GM10847 (cell line): ENCODE data around the gene CCDC50.

Experiments used
- POLR2A ChIP-seq: IDR thresholded peaks from 2 replicates; pipeline ENCODE4 v1.6.1; 2011; ENCODE audit not compliant: insufficient read length; ENCODE audit errors: extremely low read depth

CCDC50 gene

GRCh38 chr3:191414286-191414685, 85.1 kb downstream of the CCDC50 start:
- no peak for TF ChIP-seq POLR2A

- no peak for TF ChIP-seq POLR2A
Measured at GRCh38 chr3:191414732-191415131, 85.5 kb downstream of the CCDC50 start.

GRCh38 chr3:191415566-191415965, 86.4 kb downstream of the CCDC50 start:
- TF ChIP-seq POLR2A: no peak

- TF ChIP-seq POLR2A: no peak
Measured at GRCh38 chr3:191417457-191417729, 88.2 kb downstream of the CCDC50 start.

GRCh38 chr3:191420771-191421170, 91.6 kb downstream of the CCDC50 start:
- no peak for TF ChIP-seq POLR2A

- TF ChIP-seq POLR2A: no peak
Measured at GRCh38 chr3:191424881-191425280, 95.7 kb downstream of the CCDC50 start.

- no peak for TF ChIP-seq POLR2A
Measured at GRCh38 chr3:191425322-191425734, 96.1 kb downstream of the CCDC50 start.

GRCh38 chr3:191426311-191426710, 97.1 kb downstream of the CCDC50 start:
- TF ChIP-seq POLR2A: no peak

- TF ChIP-seq POLR2A: no peak
Measured at GRCh38 chr3:191428177-191428576, 99.0 kb downstream of the CCDC50 start.

- no peak for TF ChIP-seq POLR2A
Measured at GRCh38 chr3:191430103-191430502, 100.9 kb downstream of the CCDC50 start.

- no peak for TF ChIP-seq POLR2A
Measured at GRCh38 chr3:191431160-191431822, 102.1 kb downstream of the CCDC50 start.

GRCh38 chr3:191432162-191432561, 103.0 kb downstream of the CCDC50 start:
- TF ChIP-seq POLR2A: no peak

- TF ChIP-seq POLR2A: no peak
Measured at GRCh38 chr3:191434024-191434423, 104.8 kb downstream of the CCDC50 start.

- TF ChIP-seq POLR2A: no peak
Measured at GRCh38 chr3:191435981-191436380, 106.8 kb downstream of the CCDC50 start.

GRCh38 chr3:191438150-191438814, 109.1 kb downstream of the CCDC50 start:
- no peak for TF ChIP-seq POLR2A

GRCh38 chr3:191440532-191440931, 111.3 kb downstream of the CCDC50 start:
- TF ChIP-seq POLR2A: no peak

GRCh38 chr3:191441687-191442086, 112.5 kb downstream of the CCDC50 start:
- no peak for TF ChIP-seq POLR2A
